Smooth muscle cell (in vitro differentiated cells): ENCODE measurements around the gene BFSP2. TPM values are rescaled to one million over a fixed set of nuclear protein-coding genes. Genes with fewer than 3 reads are reported as not detected.
A peak's percentile ranks its signal among the peaks of the same experiment; 100 is the strongest.

ENCODE experiments used
- DNase-seq: peaks from one replicate; lab custom pipeline; 2025; ENCODE audit not compliant: unreplicated experiment; lab: John Stamatoyannopoulos, UW
- H2AFZ ChIP-seq: fragments of 200-600 bp; sonication (generic); 2 replicates; pipeline ENCODE4 v1.6.0; 2016; ENCODE audit warnings: antibody characterized with exemption, low read depth, mild to moderate bottlenecking
- H3F3A ChIP-seq: fragments of 200-600 bp; sonication (generic); 2 replicates; pipeline ENCODE4 v1.6.0; 2017; ENCODE audit warnings: antibody characterized with exemption, low read depth
- H3K27ac ChIP-seq: fragments of 200-600 bp; sonication (generic); 2 replicates; pipeline ENCODE4 v1.5.1; 2016; ENCODE audit warnings: low read depth, mild to moderate bottlenecking
- H3K27me3 ChIP-seq: fragments of 200-600 bp; sonication (generic); 2 replicates; pipeline ENCODE4 v1.6.1; 2016; ENCODE audit warnings: low read depth, mild to moderate bottlenecking
- H3K36me3 ChIP-seq: fragments of 200-600 bp; sonication (generic); 2 replicates; pipeline ENCODE4 v1.5.1; 2016; ENCODE audit warnings: low read depth
- H3K4me1 ChIP-seq: fragments of 200-600 bp; sonication (generic); 2 replicates; pipeline ENCODE4 v1.5.1; 2016; ENCODE audit warnings: low read depth
- H3K4me2 ChIP-seq: fragments of 200-600 bp; sonication (generic); 2 replicates; pipeline ENCODE4 v1.6.0; 2016; ENCODE audit warnings: mild to moderate bottlenecking
- H3K4me3 ChIP-seq: fragments of 200-600 bp; sonication (generic); 2 replicates; pipeline ENCODE4 v1.5.1; 2016; ENCODE audit warnings: mild to moderate bottlenecking
- H3K79me2 ChIP-seq: fragments of 200-600 bp; sonication (generic); 2 replicates; pipeline ENCODE4 v1.6.0; 2016; ENCODE audit warnings: low read depth, mild to moderate bottlenecking
- H3K9ac ChIP-seq: fragments of 200-600 bp; sonication (generic); 2 replicates; pipeline ENCODE4 v1.6.0; 2016; ENCODE audit warnings: low read depth
- H3K9me3 ChIP-seq: fragments of 200-600 bp; sonication (generic); replicated peaks from 2 replicates; pipeline ENCODE4 v1.5.1; 2016; ENCODE audit warnings: low read depth
- H4K20me1 ChIP-seq: fragments of 200-600 bp; sonication (generic); 2 replicates; pipeline ENCODE4 v1.6.0; 2016; ENCODE audit warnings: low read depth
- WGBS: methylation state at CpG from one replicate; pipeline ENCODE4 v1.1.7; 2016; ENCODE audit warnings: low lambda C conversion rate; 5-methylcytosine and 5-hydroxymethylcytosine counted together
- polyA plus RNA-seq: library from polyadenylated mRNA; unstranded; fragments of >200 nt; fragmentation: Nextera tagmentation; extraction: Ambion mirVana; gene quantifications from 2 replicates; pipeline ENCODE4 v1.2.1, GENCODE V29; 2016
- total RNA-seq: library from RNA; depleted of rRNA; stranded (reverse); fragments of >200 nt; gene quantifications from 2 replicates; pipeline ENCODE4 v1.2.3, GENCODE V29; 2014
- TF ChIP-seq, protein P1 (sequence below): fragments of 200-600 bp; sonication (generic); IDR thresholded peaks from 2 replicates; pipeline ENCODE4 v1.5.1; 2017; ENCODE audit warnings: borderline replicate concordance, mild to moderate bottlenecking, antibody characterized with exemption; ENCODE audit not compliant: insufficient read depth, poor library complexity, severe bottlenecking

The BFSP2 gene
- total and polyA plus RNA-seq, 2 experiments from 2014 or later = not detected

DNA sequence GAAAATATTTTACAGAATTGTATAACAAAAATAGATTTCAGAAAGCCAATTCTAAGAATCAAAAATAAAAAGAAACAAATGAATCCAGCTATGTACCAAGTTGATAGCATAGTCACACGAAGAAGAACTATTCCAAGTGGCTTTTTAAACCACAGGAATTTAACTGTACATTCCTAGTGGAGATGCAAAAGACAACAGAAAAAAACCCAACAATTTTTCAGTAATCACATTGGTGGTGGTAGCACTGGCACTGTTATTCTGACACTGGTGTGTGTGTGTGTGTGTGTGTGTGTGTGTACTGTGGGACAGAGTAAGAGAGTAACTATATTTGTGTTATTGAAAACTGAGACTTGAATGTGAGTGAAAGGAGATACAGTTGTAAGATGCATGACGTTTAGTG, 9.1 kb downstream of the BFSP2 start:
- no peak for DNase-seq
- H3K27ac ChIP-seq = peak overlapping the region; percentile 70
- H3K27me3 ChIP-seq = no peaks in the 10 kb centered on the region
- no peak overlapping the region for H3K4me3 ChIP-seq
- H3K36me3 ChIP-seq = no peaks in the 10 kb centered on the region
- peaks cover 9% of the 10 kb centered on the region for H3F3A ChIP-seq
- 43% methylated on average over 2 of the region's 2 CpGs for WGBS
- no peaks in the 10 kb centered on the region for H3K9me3 ChIP-seq
- H3K79me2 ChIP-seq = no peaks in the 10 kb centered on the region
- H4K20me1 ChIP-seq = no peaks in the 10 kb centered on the region
- peak overlapping the region; percentile 58 for H3K4me2 ChIP-seq
- TF ChIP-seq, protein P1, sequence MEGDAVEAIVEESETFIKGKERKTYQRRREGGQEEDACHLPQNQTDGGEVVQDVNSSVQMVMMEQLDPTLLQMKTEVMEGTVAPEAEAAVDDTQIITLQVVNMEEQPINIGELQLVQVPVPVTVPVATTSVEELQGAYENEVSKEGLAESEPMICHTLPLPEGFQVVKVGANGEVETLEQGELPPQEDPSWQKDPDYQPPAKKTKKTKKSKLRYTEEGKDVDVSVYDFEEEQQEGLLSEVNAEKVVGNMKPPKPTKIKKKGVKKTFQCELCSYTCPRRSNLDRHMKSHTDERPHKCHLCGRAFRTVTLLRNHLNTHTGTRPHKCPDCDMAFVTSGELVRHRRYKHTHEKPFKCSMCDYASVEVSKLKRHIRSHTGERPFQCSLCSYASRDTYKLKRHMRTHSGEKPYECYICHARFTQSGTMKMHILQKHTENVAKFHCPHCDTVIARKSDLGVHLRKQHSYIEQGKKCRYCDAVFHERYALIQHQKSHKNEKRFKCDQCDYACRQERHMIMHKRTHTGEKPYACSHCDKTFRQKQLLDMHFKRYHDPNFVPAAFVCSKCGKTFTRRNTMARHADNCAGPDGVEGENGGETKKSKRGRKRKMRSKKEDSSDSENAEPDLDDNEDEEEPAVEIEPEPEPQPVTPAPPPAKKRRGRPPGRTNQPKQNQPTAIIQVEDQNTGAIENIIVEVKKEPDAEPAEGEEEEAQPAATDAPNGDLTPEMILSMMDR = no peak
- H2AFZ ChIP-seq = no peak overlapping the region
- H3K9ac ChIP-seq = peak overlapping the region; percentile 9
- H3K4me1 ChIP-seq = peaks cover 33% of the 10 kb centered on the region

DNA sequence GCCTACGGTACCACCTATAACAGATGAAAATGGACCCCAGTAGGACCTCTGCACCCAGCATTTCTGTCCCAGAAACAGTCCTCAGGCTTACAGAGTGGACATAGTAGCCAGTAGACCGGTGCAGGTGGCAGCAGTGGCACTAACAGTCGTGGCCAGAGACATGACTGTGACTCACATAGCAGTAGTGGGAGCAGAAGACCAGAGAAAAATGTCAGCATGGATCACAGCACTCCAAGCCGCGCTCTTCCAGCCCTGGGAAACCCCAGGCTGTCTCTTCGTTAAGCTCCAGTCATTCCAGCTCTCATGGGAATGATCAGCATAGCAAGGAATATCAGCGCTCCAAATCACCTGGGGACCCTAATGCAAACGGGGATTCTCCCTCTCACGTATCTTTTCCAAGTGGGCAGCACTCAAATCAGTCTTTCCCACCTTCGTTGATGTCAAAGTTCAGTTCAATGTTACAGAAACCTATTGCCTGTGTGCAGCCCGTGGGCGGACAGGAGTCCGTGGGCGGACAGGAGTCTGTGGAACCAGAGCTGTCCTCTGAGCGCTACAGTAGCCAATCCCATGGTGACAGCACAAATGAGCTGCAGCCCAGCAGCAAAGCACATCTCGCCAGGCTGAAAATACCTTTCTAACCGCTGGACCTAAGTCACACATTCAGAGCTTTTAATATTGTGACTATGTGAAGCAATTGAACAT, 10.5 kb downstream of the BFSP2 start:
- no peak overlapping the region for H3K27ac ChIP-seq
- peak overlapping the region; percentile 51 for H3K4me2 ChIP-seq

DNA sequence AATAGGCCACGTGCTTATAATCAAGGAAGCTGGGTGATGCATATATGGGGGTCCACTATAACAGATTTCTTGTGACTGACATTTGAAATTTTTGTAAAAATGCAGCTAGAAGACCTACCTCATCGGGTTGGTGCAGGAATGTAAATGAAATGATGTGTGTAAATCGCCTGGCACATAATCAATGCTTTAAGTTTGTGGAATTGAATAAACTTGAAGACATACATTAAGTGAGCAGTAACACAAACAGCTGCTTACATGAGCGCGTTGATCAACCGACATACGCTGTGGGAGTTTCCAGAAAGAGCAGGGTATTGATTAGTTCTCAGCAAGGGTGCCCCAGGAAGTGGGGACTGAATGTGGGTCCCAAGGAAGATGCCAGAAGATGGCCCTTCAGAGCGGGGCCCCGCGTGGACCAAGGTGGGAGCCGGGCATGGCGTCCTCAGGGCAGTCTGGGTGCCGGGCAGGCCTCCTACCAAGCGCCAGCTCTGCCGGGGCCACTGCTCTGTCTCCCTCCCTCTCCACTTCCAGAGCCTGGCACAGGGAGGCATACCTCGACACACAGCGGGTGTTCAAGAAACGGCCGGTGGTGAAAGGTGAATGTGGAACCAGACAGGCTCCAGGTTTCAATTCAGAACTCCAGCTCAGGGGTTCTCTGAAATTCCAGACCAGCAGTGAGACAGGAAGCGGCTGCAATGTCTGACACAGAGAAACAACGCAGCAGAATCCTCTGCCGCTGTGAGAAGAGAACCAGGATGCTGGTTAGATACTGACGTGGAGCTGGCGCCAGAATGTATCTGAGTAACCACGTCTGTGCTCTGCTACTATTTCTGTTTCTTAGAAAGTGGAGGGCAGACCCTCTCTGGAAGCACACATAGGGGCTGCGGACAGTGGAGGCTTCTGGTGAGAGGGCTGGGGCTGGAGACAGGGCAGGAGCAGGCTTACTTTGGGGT, 12.6 kb downstream of the BFSP2 start:
- Histone ChIP-seq H3K79me2 (no peaks in the 10 kb centered on the region), H3K4me2 (peak overlapping the region; percentile 87), H3K4me1 (peaks cover 19% of the 10 kb centered on the region), H3K9ac (peak overlapping the region; percentile 69), H3F3A (peaks cover 9% of the 10 kb centered on the region), H3K27ac (peak overlapping the region; percentile 92), H3K9me3 (no peaks in the 10 kb centered on the region), H3K4me3 (peak overlapping the region; percentile 26), H3K27me3 (no peaks in the 10 kb centered on the region), H4K20me1 (no peaks in the 10 kb centered on the region), H2AFZ (peak overlapping the region; percentile 71), H3K36me3 (no peaks in the 10 kb centered on the region)
- TF ChIP-seq, protein P1 = no peak
- no peak for DNase-seq
- 62% methylated on average over 26 of the region's 26 CpGs for WGBS

More for the DNA sequence above, 10.5 kb downstream of the BFSP2 start:
- Histone ChIP-seq H3K4me3 (no peak overlapping the region), H3K4me1 (peaks cover 22% of the 10 kb centered on the region), H2AFZ (no peak overlapping the region), H3K9me3 (no peaks in the 10 kb centered on the region), H3K27me3 (no peaks in the 10 kb centered on the region), H3K9ac (no peak overlapping the region), H4K20me1 (no peaks in the 10 kb centered on the region), H3K36me3 (no peaks in the 10 kb centered on the region), H3F3A (peaks cover 9% of the 10 kb centered on the region), H3K79me2 (no peaks in the 10 kb centered on the region)
- WGBS = 73% methylated on average over 17 of the region's 17 CpGs
- DNase-seq = no peak
- TF ChIP-seq, protein P1 = no peak
